ENCODE data around the gene CACNA1D.

CACNA1D gene

DNA sequence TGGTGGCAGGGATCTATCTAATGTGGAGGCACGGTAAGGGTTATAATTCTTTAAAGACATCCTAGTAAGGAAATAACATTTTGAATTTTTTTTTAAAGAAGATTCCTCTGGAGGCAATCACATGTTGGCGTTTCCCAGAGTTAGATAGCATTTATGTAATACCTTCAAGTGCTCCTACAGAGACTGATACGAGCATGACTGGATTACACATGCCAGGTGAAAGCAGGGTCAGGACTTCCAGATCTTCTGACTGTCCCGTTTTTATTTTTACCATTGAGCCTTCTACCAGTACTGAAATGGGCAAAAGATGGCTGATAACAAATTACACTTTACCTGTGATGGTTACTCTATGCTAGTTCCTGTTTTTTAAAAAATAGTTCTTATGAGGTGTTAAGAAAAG is 365.8 kb downstream of the CACNA1D start:
- no peak for DNase-seq

DNA sequence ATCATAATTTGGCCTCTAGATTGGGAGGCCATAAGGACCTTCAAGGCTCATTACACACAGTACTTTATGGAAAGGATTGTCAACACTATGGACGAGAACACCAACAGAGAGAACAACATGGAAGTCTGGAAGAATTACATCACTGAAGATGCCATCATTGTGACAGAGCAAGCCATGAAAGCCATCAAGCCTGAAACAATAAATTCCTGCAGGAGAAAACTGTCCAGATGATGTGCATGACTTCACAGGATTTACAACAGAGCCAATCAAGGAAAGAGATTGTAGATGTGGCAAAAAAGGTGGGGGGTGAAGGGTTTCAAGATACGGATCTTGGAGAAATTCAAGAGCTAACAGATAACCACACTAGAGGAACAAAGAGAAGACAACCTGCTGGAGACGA is 367.8 kb downstream of the CACNA1D start:
- no peak for DNase-seq

- no peak for DNase-seq
These were observed 368.7 kb downstream of the CACNA1D start for GRCh38 chr3:53863145-53863544.
